BLaER1 treated with 17β-estradiol and CSF1 and Interleukin-3, amounts not matched to agents 10 nM and 100 nM (cell line): ENCODE measurements around the gene TPSD1.
"Not testable (repeated sequence)": the region's sequence is repeated elsewhere in the genome, so short reads cannot be mapped to it uniquely, and the experiment has no call there.

Experiments used
- H3K27ac ChIP-seq, 11 experiments: shearing (Covaris generic); formaldehyde crosslinking; 2 replicates each; pipeline ENCODE4 v1.8.1; 2022
- H3K27me3 ChIP-seq, 11 experiments: shearing (Covaris generic); formaldehyde crosslinking; 2 replicates each; pipeline ENCODE4 v1.8.1; 2022
- H3K36me3 ChIP-seq, 11 experiments: shearing (Covaris generic); formaldehyde crosslinking; 2 replicates each; pipeline ENCODE4 v1.8.1; 2022
- H3K4me1 ChIP-seq, 10 experiments: shearing (Covaris generic); formaldehyde crosslinking; 2 replicates each; pipeline ENCODE4 v1.8.1; 2022
- H3K4me2 ChIP-seq, 11 experiments: shearing (Covaris generic); formaldehyde crosslinking; 2 replicates each; pipeline ENCODE4 v1.8.1; 2022
- H3K4me3 ChIP-seq, 10 experiments: shearing (Covaris generic); formaldehyde crosslinking; 2 replicates each; pipeline ENCODE4 v1.8.1; 2022
- H3K9ac ChIP-seq, 11 experiments: shearing (Covaris generic); formaldehyde crosslinking; 2 replicates each; pipeline ENCODE4 v1.8.1; 2022
- H3K9me3 ChIP-seq, 11 experiments: shearing (Covaris generic); formaldehyde crosslinking; replicated peaks in 1 of 11; 2 replicates each; pipeline ENCODE4 v1.8.1; 2022
- H4K20me1 ChIP-seq, 11 experiments: shearing (Covaris generic); formaldehyde crosslinking; 2 replicates each; pipeline ENCODE4 v1.8.1; 2022
- Cebpa-rat ChIP-seq, 11 experiments: shearing (Covaris generic); IDR thresholded peaks; 2 replicates each; pipeline ENCODE4 v1.8.1; 2022

The TPSD1 gene

GRCh38 chr16:1253701-1254364 lies 2.0 kb upstream of the TPSD1 start:
- peaks cover 17 to 33% (median 21%) of the 10 kb centered on the region in 11 experiments for H3K27me3 ChIP-seq
- H3K9me3 ChIP-seq, H3K4me2 ChIP-seq, H3K9ac ChIP-seq, H3K36me3 ChIP-seq, H3K4me3 ChIP-seq, H3K27ac ChIP-seq: not testable (repeated sequence)
- peaks cover 0 to 15% (median 6%) of the 10 kb centered on the region in 10 experiments; a peak in 13 of 20 replicates for H3K4me1 ChIP-seq
- peaks cover 0 to 15% (median under 1%) of the 10 kb centered on the region in 11 experiments; a peak in 7 of 22 replicates for H4K20me1 ChIP-seq

DNA sequence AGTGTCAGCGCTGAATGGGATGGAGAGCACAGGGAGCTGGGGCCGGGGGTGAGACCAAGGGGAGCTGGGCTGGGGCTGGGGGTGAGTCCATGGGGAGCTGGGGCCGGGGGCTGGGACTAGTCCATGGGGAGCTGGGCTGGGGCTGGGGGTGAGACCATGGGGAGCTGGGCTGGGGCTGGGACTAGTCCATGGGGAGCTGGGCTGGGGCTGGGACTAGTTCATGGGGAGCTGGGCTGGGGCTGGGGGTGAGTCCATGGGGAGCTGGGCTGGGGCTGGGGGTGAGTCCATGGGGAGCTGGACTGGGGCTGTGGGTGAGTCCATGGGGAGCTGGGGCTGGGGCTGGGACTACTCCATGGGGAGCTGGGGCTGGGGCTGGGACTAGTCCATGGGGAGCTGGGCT lies 1.0 kb upstream of the TPSD1 start:
- H3K4me1 ChIP-seq = peaks cover 0 to 22% (median 13%) of the 10 kb centered on the region in 10 experiments; a peak in 13 of 20 replicates
- H3K4me2 ChIP-seq, H3K9ac ChIP-seq, H3K36me3 ChIP-seq, H3K27ac ChIP-seq, H3K9me3 ChIP-seq, H3K4me3 ChIP-seq: not testable (repeated sequence)
- H4K20me1 ChIP-seq = peaks cover 0 to 23% (median 10%) of the 10 kb centered on the region in 11 experiments; a peak in 12 of 22 replicates
- peaks cover 27 to 43% (median 31%) of the 10 kb centered on the region in 11 experiments for H3K27me3 ChIP-seq

DNA sequence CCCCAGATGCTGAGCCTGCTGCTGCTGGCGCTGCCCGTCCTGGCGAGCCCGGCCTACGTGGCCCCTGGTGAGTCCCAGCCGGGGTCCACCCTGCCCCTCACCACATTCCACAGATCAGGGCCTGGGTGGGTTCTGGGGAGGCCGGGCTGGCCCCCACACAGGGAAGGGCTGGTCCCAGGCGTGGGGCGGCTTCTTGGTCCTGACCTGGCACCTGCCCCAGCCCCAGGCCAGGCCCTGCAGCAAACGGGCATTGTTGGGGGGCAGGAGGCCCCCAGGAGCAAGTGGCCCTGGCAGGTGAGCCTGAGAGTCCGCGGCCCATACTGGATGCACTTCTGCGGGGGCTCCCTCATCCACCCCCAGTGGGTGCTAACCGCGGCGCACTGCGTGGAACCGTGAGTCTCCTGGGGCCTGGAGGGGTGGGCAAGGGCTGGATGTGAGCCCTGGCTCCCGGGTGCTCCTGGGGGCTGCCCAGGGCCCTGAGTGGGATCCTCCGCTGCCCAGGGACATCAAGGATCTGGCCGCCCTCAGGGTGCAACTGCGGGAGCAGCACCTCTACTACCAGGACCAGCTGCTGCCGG lies 516 bp downstream of the TPSD1 start:
- not testable (repeated sequence) for H3K9me3 ChIP-seq, H3K9ac ChIP-seq, H3K36me3 ChIP-seq, H3K4me3 ChIP-seq, H3K27ac ChIP-seq
- peaks cover 0 to 26% (median 17%) of the 10 kb centered on the region in 10 experiments; a peak in 13 of 20 replicates for H3K4me1 ChIP-seq
- peak overlapping the region in 2 of 11 experiments; percentile 34 to 57; a peak in 1 of 22 replicates for H3K4me2 ChIP-seq
- peaks cover 43 to 55% (median 46%) of the 10 kb centered on the region in 11 experiments for H3K27me3 ChIP-seq
- peaks cover 0 to 39% (median 20%) of the 10 kb centered on the region in 11 experiments; a peak in 15 of 22 replicates for H4K20me1 ChIP-seq

DNA sequence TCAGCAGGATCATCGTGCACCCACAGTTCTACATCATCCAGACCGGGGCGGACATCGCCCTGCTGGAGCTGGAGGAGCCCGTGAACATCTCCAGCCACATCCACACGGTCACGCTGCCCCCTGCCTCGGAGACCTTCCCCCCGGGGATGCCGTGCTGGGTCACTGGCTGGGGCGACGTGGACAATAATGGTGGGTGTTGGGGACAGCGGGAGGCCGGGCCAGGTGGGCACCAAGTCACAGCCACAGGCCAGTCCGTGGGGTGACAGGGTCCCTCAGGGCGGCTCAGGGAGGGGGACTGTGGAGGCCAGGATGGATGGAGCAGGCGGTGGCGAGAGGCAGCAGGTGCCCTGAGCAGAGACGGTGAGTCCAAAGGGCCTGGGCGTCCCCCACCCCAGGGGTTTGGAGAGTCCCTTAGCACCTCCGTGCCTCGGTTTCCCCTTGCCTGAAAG lies 1.0 kb downstream of the TPSD1 start:
- no peak overlapping the region for H3K27ac ChIP-seq
- H3K9ac ChIP-seq = no peak overlapping the region
- no peaks in the 10 kb centered on the region for H3K36me3 ChIP-seq
- H3K4me1 ChIP-seq = peaks cover 0 to 27% (median 18%) of the 10 kb centered on the region in 10 experiments; a peak in 13 of 20 replicates
- H3K27me3 ChIP-seq = peaks cover 48 to 60% (median 52%) of the 10 kb centered on the region in 11 experiments
- H3K9me3 ChIP-seq = no peaks in the 10 kb centered on the region
- peaks cover 0 to 44% (median 24%) of the 10 kb centered on the region in 11 experiments; a peak in 15 of 22 replicates for H4K20me1 ChIP-seq
- no peak for TF ChIP-seq Cebpa-rat (IDR thresholded peaks at IDR 0.05)
- no peak overlapping the region for H3K4me2 ChIP-seq
- no peak overlapping the region for H3K4me3 ChIP-seq

DNA sequence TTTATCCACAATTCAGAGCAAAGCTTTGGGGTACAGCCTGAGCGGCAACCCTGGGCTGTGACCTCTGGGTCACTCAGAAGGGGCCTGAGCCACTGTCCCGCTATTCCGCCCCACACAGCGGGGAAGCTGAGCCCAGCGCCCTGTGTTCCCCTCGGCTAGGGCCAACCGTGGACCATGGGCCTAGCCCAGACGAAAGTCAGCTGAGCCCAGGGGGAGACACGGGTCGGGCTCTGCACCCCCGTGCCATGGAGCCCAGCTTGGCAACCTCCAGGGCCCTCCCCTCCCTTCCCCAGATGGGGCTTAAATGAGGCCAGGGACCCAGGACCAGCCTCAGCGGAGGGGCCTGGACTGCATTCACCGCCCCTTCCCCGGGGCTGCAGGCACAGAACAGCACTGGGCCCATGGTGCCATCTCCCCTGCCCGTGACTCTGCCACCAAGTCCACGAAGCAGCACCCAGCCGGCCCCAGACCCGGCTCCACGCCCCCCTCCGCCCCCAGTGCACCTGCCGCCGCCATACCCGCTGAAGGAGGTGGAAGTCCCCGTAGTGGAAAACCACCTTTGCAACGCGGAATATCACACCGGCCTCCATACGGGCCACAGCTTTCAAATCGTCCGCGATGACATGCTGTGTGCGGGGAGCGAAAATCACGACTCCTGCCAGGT lies 1.8 kb downstream of the TPSD1 start:
- TF ChIP-seq Cebpa-rat (IDR thresholded peaks at IDR 0.05) = no peak
- Histone ChIP-seq H3K4me3 (no peak overlapping the region), H3K4me2 (no peak overlapping the region), H3K4me1 (peaks cover 0 to 27% (median 18%) of the 10 kb centered on the region in 10 experiments; a peak in 13 of 20 replicates), H3K27me3 (peaks cover 56 to 68% (median 59%) of the 10 kb centered on the region in 11 experiments), H3K27ac (no peak overlapping the region), H4K20me1 (peaks cover 0 to 52% (median 24%) of the 10 kb centered on the region in 11 experiments; a peak in 15 of 22 replicates), H3K36me3 (no peaks in the 10 kb centered on the region), H3K9me3 (no peaks in the 10 kb centered on the region), H3K9ac (no peak overlapping the region)

DNA sequence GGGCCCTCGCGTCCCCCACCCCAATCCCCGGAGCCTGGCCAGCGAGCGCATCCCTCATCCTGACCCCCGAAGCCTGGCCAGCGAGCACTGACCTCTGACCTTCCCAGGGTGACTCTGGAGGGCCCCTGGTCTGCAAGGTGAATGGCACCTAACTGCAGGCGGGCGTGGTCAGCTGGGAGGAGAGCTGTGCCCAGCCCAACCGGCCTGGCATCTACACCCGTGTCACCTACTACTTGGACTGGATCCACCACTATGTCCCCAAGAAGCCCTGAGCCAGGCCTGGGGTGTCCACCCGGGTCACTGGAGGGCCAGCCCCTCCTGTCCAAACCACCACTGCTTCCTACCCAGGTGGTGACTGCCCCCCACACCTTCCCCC lies 2.3 kb downstream of the TPSD1 start:
- no peak overlapping the region for H3K27ac ChIP-seq
- no peak for TF ChIP-seq Cebpa-rat (IDR thresholded peaks at IDR 0.05)
- H3K36me3 ChIP-seq = no peaks in the 10 kb centered on the region
- H3K4me1 ChIP-seq = peaks cover 0 to 27% (median 18%) of the 10 kb centered on the region in 10 experiments; a peak in 13 of 20 replicates
- H4K20me1 ChIP-seq = peaks cover 0 to 57% (median 24%) of the 10 kb centered on the region in 11 experiments; a peak in 15 of 22 replicates
- H3K9me3 ChIP-seq = no peaks in the 10 kb centered on the region
- no peak overlapping the region for H3K9ac ChIP-seq
- H3K4me2 ChIP-seq = no peak overlapping the region
- H3K4me3 ChIP-seq = no peak overlapping the region
- H3K27me3 ChIP-seq = peaks cover 61 to 71% (median 65%) of the 10 kb centered on the region in 11 experiments

DNA sequence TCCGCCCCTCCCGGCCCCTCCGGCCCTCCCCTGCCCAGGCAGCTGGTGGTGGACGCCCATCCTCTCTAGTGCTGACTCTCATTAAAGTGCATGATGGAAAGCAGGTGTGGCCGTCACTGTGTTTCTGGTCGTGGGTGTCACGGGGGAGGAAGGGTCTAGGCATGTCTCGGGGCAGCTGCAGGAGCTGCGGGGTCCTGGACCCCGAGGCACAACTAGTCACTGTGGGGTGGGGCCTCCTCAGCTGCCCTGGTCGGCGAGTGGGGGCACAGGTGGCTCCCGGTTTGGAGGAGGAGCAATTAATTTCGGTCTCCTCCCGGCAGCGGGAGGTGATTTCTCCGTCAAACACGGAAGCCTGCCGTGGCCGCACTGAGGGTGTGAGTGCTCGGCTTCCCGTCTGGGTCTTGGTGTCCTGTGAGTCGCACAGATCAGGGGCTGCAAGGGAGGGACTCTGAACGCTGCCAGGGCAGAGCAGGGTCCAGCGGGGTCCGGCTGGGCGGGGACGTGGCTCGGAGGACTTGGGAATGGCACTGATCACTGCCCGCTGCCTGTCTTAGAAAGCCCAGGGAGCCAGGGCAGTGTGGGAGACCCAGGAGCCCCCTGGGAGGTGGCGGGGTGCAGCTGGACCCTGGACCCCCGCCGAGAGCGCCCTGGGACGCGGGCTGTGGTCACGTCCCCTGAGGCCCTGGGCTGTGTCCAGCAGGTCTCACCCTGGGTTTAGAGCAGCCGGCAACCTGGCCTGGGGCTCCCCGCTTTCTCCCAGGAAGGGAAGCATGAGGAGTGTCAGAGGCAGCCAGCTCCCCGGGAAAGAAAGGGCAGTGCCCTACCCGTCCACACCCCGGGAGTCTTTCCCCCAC lies 3.3 kb downstream of the TPSD1 start:
- peak overlapping the region in 2 of 10 experiments; percentile 18 to 51; a peak in 2 of 20 replicates for H3K4me3 ChIP-seq
- no peak for TF ChIP-seq Cebpa-rat (IDR thresholded peaks at IDR 0.05)
- peaks cover 0 to 66% (median 24%) of the 10 kb centered on the region in 11 experiments; a peak in 15 of 22 replicates for H4K20me1 ChIP-seq
- peaks cover 0 to 27% (median 18%) of the 10 kb centered on the region in 10 experiments; a peak in 13 of 20 replicates for H3K4me1 ChIP-seq
- no peak overlapping the region for H3K27ac ChIP-seq
- H3K9ac ChIP-seq = peak overlapping the region in 3 of 11 experiments; percentile 5 to 66 (median 19); a peak in 2 of 22 replicates
- no peaks in the 10 kb centered on the region for H3K36me3 ChIP-seq
- peaks cover 64 to 79% (median 72%) of the 10 kb centered on the region in 11 experiments for H3K27me3 ChIP-seq
- no peaks in the 10 kb centered on the region for H3K9me3 ChIP-seq
- peak overlapping the region; percentile 5 to 87 (median 58); a peak in 20 of 22 replicates for H3K4me2 ChIP-seq

DNA sequence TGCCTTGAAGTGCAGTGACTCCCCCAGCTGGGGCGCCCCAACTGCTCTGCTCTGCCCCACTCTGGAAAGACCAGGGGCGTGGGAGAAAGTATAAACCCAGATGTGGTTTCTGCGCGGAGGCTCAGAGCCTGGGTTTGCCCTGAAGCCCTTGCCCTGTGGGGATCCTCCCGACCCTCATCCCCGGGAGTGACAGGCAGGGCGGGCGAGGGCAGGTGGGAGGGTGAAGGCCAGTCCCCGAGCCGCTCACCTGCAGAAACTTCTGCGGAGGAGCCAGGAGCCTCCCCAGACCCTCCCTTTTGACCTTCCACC lies 3.8 kb downstream of the TPSD1 start:
- Histone ChIP-seq H4K20me1 (peaks cover 0 to 66% (median 24%) of the 10 kb centered on the region in 11 experiments; a peak in 15 of 22 replicates), H3K27ac (no peak overlapping the region), H3K4me2 (peak overlapping the region in 1 of 11 experiments; percentile 47; a peak in 2 of 22 replicates), H3K27me3 (peaks cover 64 to 79% (median 72%) of the 10 kb centered on the region in 11 experiments), H3K4me3 (no peak overlapping the region), H3K36me3 (no peaks in the 10 kb centered on the region), H3K9ac (no peak overlapping the region), H3K4me1 (peaks cover 0 to 27% (median 18%) of the 10 kb centered on the region in 10 experiments; a peak in 13 of 20 replicates), H3K9me3 (peaks cover 0 to 3% (median 0%) of the 10 kb centered on the region in 11 experiments; a peak in 2 of 22 replicates)
- no peak for TF ChIP-seq Cebpa-rat (IDR thresholded peaks at IDR 0.05)
